ENCODE results near the gene RBM33. TPM values are rescaled to one million over a fixed set of nuclear protein-coding genes. Genes with fewer than 3 reads are reported as not detected.

The RBM33 gene
- total and polyA plus RNA-seq, 4 donors: 4.1 to 80.0 (median 47.2) TPM

GRCh38 chr7:155620497-155620896 lies 24.0 kb upstream of the RBM33 start:
- Histone ChIP-seq H3K27me3 (ENCODE audit: control insufficient read depth in 1 of 2, insufficient read depth in 2 of 2, low read length in 1 of 2) (no peaks in the 10 kb centered on the region), H3K36me3 (ENCODE audit: control insufficient read depth in 1 of 2, insufficient read depth in 2 of 2, low read length in 1 of 2) (no peaks in the 10 kb centered on the region), H3K4me1 (ENCODE audit: control insufficient read depth in 1 of 2, insufficient read depth in 2 of 2, low read length in 2 of 2) (no peaks in the 10 kb centered on the region), H3K9me3 (ENCODE audit: control insufficient read depth, low read length) (peaks cover 4% of the 10 kb centered on the region), H3K4me3 (ENCODE audit: low read length in 2 of 2) (no peak overlapping the region), H3K27ac (ENCODE audit: low read depth in 1 of 2, low read length in 2 of 2) (no peak overlapping the region)
- 71 to 79% methylated on average over 6 of the region's 6 CpGs for WGBS, 2 donors
- DNase-seq: no peak
- intact Hi-C loops (cut with DNase I): no loop called here
- ATAC-seq (ENCODE audit: low FRiP score): no peak

GRCh38 chr7:155621418-155621980 lies 23.0 kb upstream of the RBM33 start:
- Histone ChIP-seq H3K27ac (ENCODE audit: low read depth in 1 of 2, low read length in 2 of 2) (no peak overlapping the region), H3K9me3 (ENCODE audit: control insufficient read depth, low read length) (peaks cover 5% of the 10 kb centered on the region), H3K4me3 (ENCODE audit: low read length in 2 of 2) (no peak overlapping the region), H3K36me3 (ENCODE audit: control insufficient read depth in 1 of 2, insufficient read depth in 2 of 2, low read length in 1 of 2) (no peaks in the 10 kb centered on the region), H3K27me3 (ENCODE audit: control insufficient read depth in 1 of 2, insufficient read depth in 2 of 2, low read length in 1 of 2) (no peaks in the 10 kb centered on the region), H3K4me1 (ENCODE audit: control insufficient read depth in 1 of 2, insufficient read depth in 2 of 2, low read length in 2 of 2) (no peaks in the 10 kb centered on the region)
- intact Hi-C loops (cut with DNase I): no loop called here
- DNase-seq (no peak), ATAC-seq (ENCODE audit: low FRiP score) (no peak)
- 69 to 70% methylated on average over 10 of the region's 10 CpGs for WGBS, 2 donors

GRCh38 chr7:155624412-155624811 lies 20.0 kb upstream of the RBM33 start:
- WGBS, 2 donors: 75 to 77% methylated on average over 6 of the region's 6 CpGs
- Histone ChIP-seq H3K9me3 (ENCODE audit: control insufficient read depth, low read length) (peaks cover 5% of the 10 kb centered on the region), H3K27me3 (ENCODE audit: control insufficient read depth in 1 of 2, insufficient read depth in 2 of 2, low read length in 1 of 2) (no peaks in the 10 kb centered on the region), H3K27ac (ENCODE audit: low read depth in 1 of 2, low read length in 2 of 2) (no peak overlapping the region), H3K4me1 (ENCODE audit: control insufficient read depth in 1 of 2, insufficient read depth in 2 of 2, low read length in 2 of 2) (no peaks in the 10 kb centered on the region), H3K36me3 (ENCODE audit: control insufficient read depth in 1 of 2, insufficient read depth in 2 of 2, low read length in 1 of 2) (no peaks in the 10 kb centered on the region), H3K4me3 (ENCODE audit: low read length in 2 of 2) (no peak overlapping the region)
- intact Hi-C loops (cut with DNase I): no loop called here
- DNase-seq (no peak), ATAC-seq (ENCODE audit: low FRiP score) (no peak)

- H3K27ac ChIP-seq (ENCODE audit: low read depth in 1 of 2, low read length in 2 of 2): no peak overlapping the region
- 72 to 88% methylated on average over 4 of the region's 4 CpGs for WGBS, 2 donors
- DNase-seq: no peak
- no peaks in the 10 kb centered on the region for H3K27me3 ChIP-seq (ENCODE audit: control insufficient read depth in 1 of 2, insufficient read depth in 2 of 2, low read length in 1 of 2)
- peaks cover 5% of the 10 kb centered on the region for H3K9me3 ChIP-seq (ENCODE audit: control insufficient read depth, low read length)
- no peaks in the 10 kb centered on the region for H3K36me3 ChIP-seq (ENCODE audit: control insufficient read depth in 1 of 2, insufficient read depth in 2 of 2, low read length in 1 of 2)
- intact Hi-C loops (cut with DNase I): no loop called here
- no peak for ATAC-seq (ENCODE audit: low FRiP score)
- no peak overlapping the region for H3K4me3 ChIP-seq (ENCODE audit: low read length in 2 of 2)
- no peaks in the 10 kb centered on the region for H3K4me1 ChIP-seq (ENCODE audit: control insufficient read depth in 1 of 2, insufficient read depth in 2 of 2, low read length in 2 of 2)
Measured at GRCh38 chr7:155625557-155625956, 18.9 kb upstream of the RBM33 start.

GRCh38 chr7:155629171-155629570 lies 15.3 kb upstream of the RBM33 start:
- Histone ChIP-seq H3K4me3 (ENCODE audit: low read length in 2 of 2) (no peak overlapping the region), H3K27me3 (ENCODE audit: control insufficient read depth in 1 of 2, insufficient read depth in 2 of 2, low read length in 1 of 2) (no peaks in the 10 kb centered on the region), H3K36me3 (ENCODE audit: control insufficient read depth in 1 of 2, insufficient read depth in 2 of 2, low read length in 1 of 2) (no peaks in the 10 kb centered on the region), H3K27ac (ENCODE audit: low read depth in 1 of 2, low read length in 2 of 2) (no peak overlapping the region), H3K9me3 (ENCODE audit: control insufficient read depth, low read length) (peaks cover 5% of the 10 kb centered on the region), H3K4me1 (ENCODE audit: control insufficient read depth in 1 of 2, insufficient read depth in 2 of 2, low read length in 2 of 2) (no peaks in the 10 kb centered on the region)
- ATAC-seq (ENCODE audit: low FRiP score) (no peak), DNase-seq (no peak)
- WGBS, 2 donors: 96 to 100% methylated on average over 1 of the region's 1 CpG
- intact Hi-C loops (cut with DNase I): no loop called here

GRCh38 chr7:155631155-155631554 lies 13.3 kb upstream of the RBM33 start:
- no peaks in the 10 kb centered on the region for H3K27me3 ChIP-seq (ENCODE audit: control insufficient read depth in 1 of 2, insufficient read depth in 2 of 2, low read length in 1 of 2)
- H3K4me3 ChIP-seq (ENCODE audit: low read length in 2 of 2): no peak overlapping the region
- intact Hi-C loops (cut with DNase I): no loop called here
- DNase-seq (no peak), ATAC-seq (ENCODE audit: low FRiP score) (no peak)
- no peaks in the 10 kb centered on the region for H3K36me3 ChIP-seq (ENCODE audit: control insufficient read depth in 1 of 2, insufficient read depth in 2 of 2, low read length in 1 of 2)
- 82 to 83% methylated on average over 3 of the region's 3 CpGs for WGBS, 2 donors
- no peak overlapping the region for H3K27ac ChIP-seq (ENCODE audit: low read depth in 1 of 2, low read length in 2 of 2)
- H3K4me1 ChIP-seq (ENCODE audit: control insufficient read depth in 1 of 2, insufficient read depth in 2 of 2, low read length in 2 of 2): no peaks in the 10 kb centered on the region
- H3K9me3 ChIP-seq (ENCODE audit: control insufficient read depth, low read length): peaks cover 1% of the 10 kb centered on the region

GRCh38 chr7:155635817-155636216 lies 8.6 kb upstream of the RBM33 start:
- DNase-seq (no peak), ATAC-seq (ENCODE audit: low FRiP score) (no peak)
- H3K27me3 ChIP-seq (ENCODE audit: control insufficient read depth in 1 of 2, insufficient read depth in 2 of 2, low read length in 1 of 2): no peaks in the 10 kb centered on the region
- intact Hi-C loops (cut with DNase I): no loop called here
- H3K27ac ChIP-seq (ENCODE audit: low read depth in 1 of 2, low read length in 2 of 2): no peak overlapping the region
- H3K9me3 ChIP-seq (ENCODE audit: control insufficient read depth, low read length): peaks cover 11% of the 10 kb centered on the region
- no peaks in the 10 kb centered on the region for H3K36me3 ChIP-seq (ENCODE audit: control insufficient read depth in 1 of 2, insufficient read depth in 2 of 2, low read length in 1 of 2)
- no peaks in the 10 kb centered on the region for H3K4me1 ChIP-seq (ENCODE audit: control insufficient read depth in 1 of 2, insufficient read depth in 2 of 2, low read length in 2 of 2)
- H3K4me3 ChIP-seq (ENCODE audit: low read length in 2 of 2): peak overlapping the region in 1 of 2 donors; percentile 1
- WGBS, 2 donors: 74 to 92% methylated on average over 3 of the region's 3 CpGs

GRCh38 chr7:155637155-155637554 lies 7.3 kb upstream of the RBM33 start:
- Histone ChIP-seq H3K4me1 (ENCODE audit: control insufficient read depth in 1 of 2, insufficient read depth in 2 of 2, low read length in 2 of 2) (no peaks in the 10 kb centered on the region), H3K27ac (ENCODE audit: low read depth in 1 of 2, low read length in 2 of 2) (no peak overlapping the region), H3K4me3 (ENCODE audit: low read length in 2 of 2) (no peak overlapping the region), H3K9me3 (ENCODE audit: control insufficient read depth, low read length) (peaks cover 11% of the 10 kb centered on the region), H3K27me3 (ENCODE audit: control insufficient read depth in 1 of 2, insufficient read depth in 2 of 2, low read length in 1 of 2) (no peaks in the 10 kb centered on the region), H3K36me3 (ENCODE audit: control insufficient read depth in 1 of 2, insufficient read depth in 2 of 2, low read length in 1 of 2) (no peaks in the 10 kb centered on the region)
- DNase-seq (no peak), ATAC-seq (ENCODE audit: low FRiP score) (no peak)
- 77 to 78% methylated on average over 4 of the region's 4 CpGs for WGBS, 2 donors
- intact Hi-C loops (cut with DNase I): no loop called here

GRCh38 chr7:155638366-155638765 lies 6.1 kb upstream of the RBM33 start:
- ATAC-seq (ENCODE audit: low FRiP score): no peak
- intact Hi-C loops (cut with DNase I): no loop called here

More at GRCh38 chr7:155638366-155638765, 6.1 kb upstream of the RBM33 start:
- Histone ChIP-seq H3K9me3 (ENCODE audit: control insufficient read depth, low read length) (peaks cover 11% of the 10 kb centered on the region), H3K27ac (ENCODE audit: low read depth in 1 of 2, low read length in 2 of 2) (no peak overlapping the region), H3K27me3 (ENCODE audit: control insufficient read depth in 1 of 2, insufficient read depth in 2 of 2, low read length in 1 of 2) (no peaks in the 10 kb centered on the region), H3K36me3 (ENCODE audit: control insufficient read depth in 1 of 2, insufficient read depth in 2 of 2, low read length in 1 of 2) (no peaks in the 10 kb centered on the region), H3K4me1 (ENCODE audit: control insufficient read depth in 1 of 2, insufficient read depth in 2 of 2, low read length in 2 of 2) (no peaks in the 10 kb centered on the region), H3K4me3 (ENCODE audit: low read length in 2 of 2) (no peak overlapping the region)
- WGBS, 2 donors: 84 to 87% methylated on average over 6 of the region's 6 CpGs
- DNase-seq: no peak
